Jurkat, Clone E6-1 (cell line): Measurements from ENCODE around the gene SLC25A36.
A peak's percentile ranks its signal among the peaks of the same experiment; 100 is the strongest.
"Not testable (repeated sequence)": the region's sequence is repeated elsewhere in the genome, so short reads cannot be mapped to it uniquely, and the experiment has no call there.

Experiments
- DNase-seq: peaks from one replicate; pipeline ENCODE4 v3.0.0-alpha.2; 2011; ENCODE audit warnings: low read depth, low spot score
- H3K4me3 ChIP-seq: 2 replicates; pipeline ENCODE4 v1.5.1; 2011; ENCODE audit warnings: mild to moderate bottlenecking, low read length, control low read depth, moderate library complexity

Gene SLC25A36

DNA sequence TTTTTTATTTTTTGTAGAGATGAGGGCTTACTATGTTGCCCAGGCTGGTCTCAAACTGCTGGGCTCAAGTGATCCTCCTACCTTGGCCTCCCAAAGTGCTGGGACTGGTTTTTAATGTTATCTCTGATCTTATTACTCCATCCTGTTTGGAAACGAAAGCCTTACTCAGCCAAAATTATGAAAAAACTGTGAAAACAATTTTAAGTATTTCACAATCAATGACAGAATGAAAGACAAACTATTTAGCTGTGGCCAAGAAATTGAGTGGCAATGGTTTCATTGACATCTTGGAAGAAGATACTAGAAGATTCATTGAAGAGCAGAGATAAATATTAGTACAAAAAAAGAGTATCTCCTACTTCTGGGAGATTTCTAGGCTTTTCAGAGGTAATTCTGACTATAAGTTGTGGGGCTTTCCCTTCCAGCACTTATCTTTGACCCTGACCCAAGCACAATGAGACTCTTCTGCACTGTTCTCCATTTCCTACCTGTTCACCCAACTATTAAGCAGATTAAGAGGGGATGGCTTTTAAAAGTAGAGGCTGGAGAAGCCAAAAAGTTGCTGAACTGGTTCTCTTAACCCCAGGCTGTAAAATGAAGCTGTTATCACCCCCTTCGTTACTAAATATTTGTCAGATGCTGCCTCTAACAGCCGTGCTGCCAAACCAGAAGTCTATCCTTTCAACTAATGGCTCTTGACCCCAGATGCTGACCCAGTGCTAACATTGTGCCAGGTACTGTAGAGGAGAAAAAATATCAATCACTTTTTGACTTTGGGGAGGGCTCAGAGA lies 14.2 kb upstream of the SLC25A36 start:
- no peak overlapping the region for H3K4me3 ChIP-seq
- DNase-seq, result no peak

DNA sequence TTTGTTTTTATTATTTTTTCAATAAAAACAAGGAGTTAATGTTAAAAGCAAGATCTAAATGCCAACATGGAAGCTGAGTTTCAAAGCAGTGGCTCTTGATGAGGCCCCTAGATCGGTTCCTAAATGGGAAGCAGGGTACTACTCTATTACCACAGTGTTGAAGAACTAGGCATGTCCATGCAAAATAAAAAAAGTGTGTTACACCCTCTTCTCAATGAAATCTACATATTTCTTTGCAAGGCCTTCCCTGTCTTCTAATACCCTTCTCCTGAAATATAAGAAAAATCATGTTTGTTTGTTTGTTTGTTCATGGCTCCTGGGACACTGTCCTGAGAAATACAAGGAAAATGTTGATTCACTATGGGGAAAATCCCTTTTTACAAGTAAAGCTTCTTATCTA lies 12.2 kb upstream of the SLC25A36 start:
- DNase-seq, result no peak
- no peak overlapping the region for H3K4me3 ChIP-seq

DNA sequence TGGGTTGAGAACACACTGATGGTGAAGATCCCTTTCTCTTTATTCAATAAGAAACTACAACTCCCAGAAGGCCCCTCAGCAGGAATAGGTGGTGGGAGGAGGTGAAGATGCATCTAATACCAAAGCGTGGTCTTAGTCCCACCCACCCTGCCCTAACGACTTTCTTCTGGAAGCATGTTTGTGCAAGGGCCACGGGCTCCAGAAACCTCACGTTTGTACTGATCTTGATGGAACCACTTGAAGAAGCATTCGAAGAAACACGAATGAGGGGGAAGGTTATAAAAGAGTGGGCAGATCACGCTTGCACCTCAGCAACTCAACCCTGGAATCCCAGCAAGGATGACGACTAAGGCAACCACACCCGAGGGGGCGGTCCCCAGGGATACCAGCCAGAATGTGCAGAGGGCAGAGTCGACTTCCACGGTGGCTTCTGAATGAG lies 10.6 kb upstream of the SLC25A36 start:
- no peak overlapping the region for H3K4me3 ChIP-seq
- no peak for DNase-seq

DNA sequence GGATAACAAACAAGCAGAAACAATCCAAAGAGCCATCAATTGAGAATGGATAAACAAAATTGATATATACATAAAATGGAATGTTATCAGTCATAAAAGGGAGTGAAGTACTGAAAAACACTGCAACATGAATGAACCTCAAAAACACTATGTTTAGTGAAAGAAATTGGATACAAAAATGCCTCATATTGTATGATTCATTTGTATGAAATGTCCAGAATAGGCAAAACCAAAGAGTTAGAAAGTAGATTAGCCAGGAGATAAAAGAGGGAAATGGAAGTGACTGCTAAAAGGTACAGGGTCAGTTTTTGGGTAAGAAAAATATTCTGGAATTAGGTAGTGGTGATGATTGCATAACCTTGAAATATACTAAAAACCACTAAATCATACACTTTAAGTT lies 9.8 kb upstream of the SLC25A36 start:
- no peak overlapping the region for H3K4me3 ChIP-seq
- DNase-seq, result no peak

DNA sequence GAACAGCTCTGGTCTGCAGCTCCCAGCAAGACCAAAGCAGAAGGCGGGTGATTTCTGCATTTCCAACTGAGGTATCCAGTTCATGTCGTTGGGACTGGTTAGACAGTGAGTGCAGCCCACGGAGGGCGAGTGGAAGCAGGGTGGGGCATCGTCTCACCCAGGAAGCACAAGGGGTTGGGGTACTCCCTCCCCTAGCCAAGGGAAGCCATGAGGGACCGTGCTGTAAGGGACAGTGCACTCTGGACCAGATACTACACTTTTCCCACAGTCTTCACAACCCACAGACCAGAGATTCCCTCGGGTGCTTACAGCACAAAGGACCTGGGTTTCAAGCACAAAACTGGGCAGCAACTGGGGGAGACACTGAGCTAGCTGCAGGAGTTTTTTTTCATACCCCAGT lies 8.5 kb upstream of the SLC25A36 start:
- no peak for DNase-seq
- H3K4me3 ChIP-seq, result no peak overlapping the region

DNA sequence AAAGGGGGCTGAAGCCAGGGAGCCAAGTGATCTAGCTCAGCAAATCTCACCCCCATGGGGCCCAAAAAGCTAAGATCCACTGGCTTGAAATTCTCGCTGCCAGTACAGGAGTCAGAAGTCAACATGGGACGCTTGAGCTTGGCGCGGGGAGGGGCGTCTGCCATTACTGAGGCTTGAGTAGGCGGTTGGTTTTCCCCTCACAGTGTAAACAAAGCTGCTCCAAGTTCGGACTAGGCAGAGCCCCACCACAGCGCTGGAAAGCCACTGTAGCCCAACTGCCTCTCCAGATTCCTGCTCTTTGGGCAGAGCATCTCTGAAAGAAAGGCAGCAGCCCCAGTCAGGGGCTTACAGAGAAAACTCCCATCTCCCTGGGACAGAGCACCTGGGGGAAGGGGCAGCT lies 8.1 kb upstream of the SLC25A36 start:
- no peak for DNase-seq
- H3K4me3 ChIP-seq, result no peak overlapping the region

DNA sequence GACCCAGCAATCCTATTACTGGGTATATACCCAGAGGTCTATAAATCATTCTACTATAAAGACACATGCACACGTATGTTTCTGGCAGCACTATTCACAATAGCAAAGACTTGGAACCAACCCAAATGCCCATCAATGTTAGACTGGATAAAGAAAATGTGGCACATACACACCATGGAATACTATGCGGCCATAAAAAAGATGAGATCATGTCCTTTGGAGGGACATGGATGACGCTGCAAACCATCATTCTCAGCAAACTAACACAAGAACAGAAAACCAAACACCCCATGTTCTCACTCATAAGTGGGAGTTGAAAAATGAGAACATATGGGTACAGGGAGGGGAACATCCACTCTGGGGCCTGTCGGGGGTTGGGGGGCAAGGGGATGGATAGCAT lies 2.3 kb upstream of the SLC25A36 start:
- H3K4me3 ChIP-seq, DNase-seq: not testable (repeated sequence)

DNA sequence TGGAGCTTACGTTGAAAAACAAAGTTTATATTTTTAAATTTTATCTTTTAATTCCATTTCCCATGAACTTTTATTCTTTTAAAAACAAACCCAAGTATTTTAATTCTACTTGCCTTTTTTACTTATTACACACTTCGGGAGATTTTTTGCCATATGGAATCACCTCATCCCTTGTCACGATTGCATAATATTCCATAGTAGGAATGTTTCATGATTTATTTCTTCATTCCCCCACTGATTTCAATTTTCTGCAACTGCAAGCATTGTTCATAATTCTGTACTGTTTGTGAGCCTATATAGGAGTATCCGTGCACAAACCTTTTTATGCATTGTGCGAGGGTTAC lies 574 bp upstream of the SLC25A36 start:
- peak overlapping the region; percentile 86 for H3K4me3 ChIP-seq
- DNase-seq, result no peak

DNA sequence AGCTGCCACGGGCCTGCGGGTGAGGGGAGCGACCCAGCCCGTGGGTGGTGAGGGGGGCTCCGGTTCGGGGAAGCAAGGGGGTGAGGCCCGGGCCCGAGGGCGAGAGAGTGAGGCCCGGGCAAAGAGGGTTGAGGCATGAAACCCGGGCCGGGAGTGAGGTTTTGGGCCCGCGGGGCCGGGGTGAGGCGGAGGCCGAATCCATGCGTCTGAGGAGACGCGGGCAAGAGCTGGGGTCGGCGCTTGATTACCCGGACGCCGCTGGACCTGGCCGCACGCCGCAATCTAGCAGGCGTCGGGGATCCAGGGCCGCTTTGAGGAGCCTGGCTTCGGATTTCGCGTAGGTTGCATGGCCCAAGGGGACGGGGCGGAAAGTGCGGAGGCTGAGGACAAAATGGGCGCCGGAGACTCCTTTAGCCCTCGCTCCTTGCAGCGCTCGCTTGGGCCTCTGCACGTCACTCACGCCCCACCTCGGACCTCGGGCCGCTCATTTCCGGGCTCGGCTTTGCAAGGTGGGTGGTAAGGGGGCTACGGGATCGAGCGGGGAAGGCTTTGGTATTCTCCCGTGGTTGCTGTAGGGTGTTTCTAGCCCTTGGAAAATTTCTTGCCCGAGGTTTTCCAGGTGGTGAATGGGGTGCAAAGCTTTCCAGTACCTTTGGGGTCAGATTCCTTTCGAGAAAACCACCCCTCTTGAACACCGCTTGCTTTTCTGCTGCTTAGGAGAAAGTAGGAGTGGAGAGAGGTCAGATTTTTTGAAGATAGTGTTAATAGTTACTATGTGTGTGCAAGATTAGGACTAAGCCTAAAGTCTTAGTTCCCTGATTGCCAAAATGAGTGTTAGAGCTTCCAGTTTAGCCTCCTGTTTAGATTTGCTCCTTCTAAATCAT lies 827 bp downstream of the SLC25A36 start:
- peak overlapping the region; percentile 86 for H3K4me3 ChIP-seq
- DNase-seq, result no peak

DNA sequence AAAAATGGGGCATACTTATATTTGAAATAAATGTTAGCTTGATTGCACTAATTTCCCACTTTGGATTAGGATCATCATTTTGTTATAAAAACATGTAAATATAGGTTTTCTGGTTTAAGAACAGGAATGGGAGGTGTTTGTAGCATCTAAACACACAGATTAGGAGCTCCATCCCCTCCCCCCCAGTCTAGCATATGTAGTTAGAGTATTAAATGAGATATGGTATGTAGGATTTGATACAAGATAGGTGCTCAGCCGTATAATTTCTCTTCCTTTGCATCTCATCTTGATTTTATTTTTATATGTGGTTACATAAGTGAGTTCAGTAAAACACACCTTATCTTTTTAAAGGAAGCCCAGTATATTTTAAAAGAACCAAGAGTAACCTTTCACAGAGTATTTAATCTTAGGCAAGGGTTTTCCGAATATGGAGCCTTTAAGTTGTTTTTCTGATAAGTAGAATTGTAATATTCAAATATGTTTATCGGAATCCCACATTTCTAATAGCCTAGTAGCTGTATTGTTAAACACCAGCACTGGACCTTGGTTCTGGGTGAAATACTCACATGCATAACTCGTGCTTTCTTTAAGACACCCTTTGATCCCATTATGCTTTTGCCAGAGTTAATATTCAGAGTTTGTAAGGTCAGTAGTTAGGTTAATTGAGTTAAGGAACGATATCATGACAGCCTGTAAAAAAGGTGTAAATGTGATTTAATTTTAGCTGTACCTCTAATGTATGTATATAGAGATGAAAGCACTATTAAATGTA lies 2.3 kb downstream of the SLC25A36 start:
- DNase-seq, result no peak
- H3K4me3 ChIP-seq, result no peak overlapping the region

DNA sequence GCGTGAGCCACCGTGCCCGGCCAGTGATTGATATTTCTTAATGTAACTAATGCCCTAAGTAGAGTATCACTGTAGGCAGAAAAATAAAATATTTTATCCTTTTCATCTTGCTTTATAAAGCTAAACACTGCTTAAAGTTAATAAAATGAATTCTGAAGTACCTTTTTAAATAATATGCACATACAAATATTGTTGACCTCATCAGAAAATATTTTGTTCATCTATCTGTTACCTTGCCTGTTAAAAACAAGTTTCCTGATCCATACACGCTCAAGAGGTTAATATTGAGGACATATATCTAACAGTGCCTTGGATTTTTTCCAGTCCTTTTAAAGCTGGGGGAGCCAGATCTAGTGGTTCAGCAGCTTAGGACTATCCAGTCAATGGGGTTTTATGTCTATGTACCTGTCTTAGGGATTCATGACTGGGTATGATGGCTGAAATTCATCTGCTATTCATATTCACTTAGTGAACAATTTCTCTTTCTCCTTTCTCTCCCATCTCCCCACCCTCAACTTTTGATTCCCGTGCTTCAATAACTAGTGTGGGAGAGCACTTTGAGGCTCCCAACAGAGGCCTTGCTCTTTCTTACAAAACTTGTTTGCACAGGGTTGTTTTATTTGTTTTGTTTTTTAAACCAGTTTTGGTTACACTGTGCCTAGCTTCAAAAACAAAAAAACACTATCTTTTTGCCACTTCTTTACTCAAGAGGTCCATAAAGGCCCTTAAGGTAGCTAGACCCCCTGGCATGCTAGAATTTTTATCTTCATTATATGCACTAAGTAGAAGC lies 7.0 kb downstream of the SLC25A36 start:
- no peak overlapping the region for H3K4me3 ChIP-seq
- no peak for DNase-seq

DNA sequence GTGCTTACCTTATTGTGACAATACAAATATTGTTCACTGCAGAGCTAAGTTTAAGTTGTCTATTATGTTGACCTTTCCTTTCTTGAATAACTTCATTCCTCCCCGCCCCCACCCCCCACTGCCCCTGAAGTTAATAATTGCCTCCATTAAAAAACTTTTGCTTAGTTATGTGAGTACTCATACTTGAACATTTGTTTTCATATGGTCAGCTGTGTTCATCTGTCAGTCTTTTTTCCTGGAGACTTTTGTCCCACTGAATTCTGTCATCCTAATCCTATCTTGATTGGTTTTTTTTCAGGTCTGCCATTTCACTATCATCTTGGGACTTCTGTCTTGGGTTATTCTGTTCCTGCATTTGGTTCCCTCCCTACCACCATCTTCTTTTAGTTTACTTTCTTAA lies 8.5 kb downstream of the SLC25A36 start:
- H3K4me3 ChIP-seq, result no peak overlapping the region
- DNase-seq, result no peak

DNA sequence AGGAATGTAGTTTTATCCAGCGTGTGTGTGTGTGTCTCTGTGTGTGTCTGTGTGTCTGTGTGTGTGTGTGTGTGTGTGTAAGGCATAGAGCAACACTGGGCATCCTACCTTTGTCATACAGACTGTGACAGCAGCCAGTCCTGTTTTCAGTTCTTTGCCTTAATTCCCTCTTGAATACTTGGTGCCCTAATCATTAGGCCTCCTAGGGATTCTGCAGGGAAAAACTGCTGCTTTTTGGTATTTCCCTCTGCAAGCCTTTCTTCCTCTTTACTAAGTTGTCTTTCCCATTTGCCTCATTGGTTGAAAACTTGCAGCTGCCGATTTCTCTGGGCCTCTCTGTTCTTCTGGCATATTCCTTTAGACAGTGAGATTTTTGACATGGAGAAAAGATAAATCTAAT lies 9.2 kb downstream of the SLC25A36 start:
- no peak overlapping the region for H3K4me3 ChIP-seq
- no peak for DNase-seq

DNA sequence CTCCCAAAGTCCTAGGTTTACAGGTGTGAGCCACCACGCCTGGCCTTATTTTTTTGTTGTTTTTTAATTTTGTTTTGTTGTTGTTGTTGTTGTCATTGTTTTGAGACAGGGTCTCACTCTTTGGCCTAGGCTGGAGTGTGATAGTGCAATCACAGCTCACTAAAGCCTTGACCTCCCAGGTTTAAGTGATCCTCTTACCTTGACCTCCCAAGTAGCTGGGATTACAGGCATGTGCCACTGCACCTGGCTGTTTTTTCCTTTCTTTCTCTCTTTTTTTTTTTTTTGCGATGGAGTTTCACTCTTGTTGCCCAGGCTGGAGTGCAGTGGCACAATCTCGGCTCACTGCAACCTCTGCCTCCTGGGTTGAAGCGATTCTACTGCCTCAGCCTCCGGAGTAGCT lies 10.1 kb downstream of the SLC25A36 start:
- DNase-seq, H3K4me3 ChIP-seq: not testable (repeated sequence)

DNA sequence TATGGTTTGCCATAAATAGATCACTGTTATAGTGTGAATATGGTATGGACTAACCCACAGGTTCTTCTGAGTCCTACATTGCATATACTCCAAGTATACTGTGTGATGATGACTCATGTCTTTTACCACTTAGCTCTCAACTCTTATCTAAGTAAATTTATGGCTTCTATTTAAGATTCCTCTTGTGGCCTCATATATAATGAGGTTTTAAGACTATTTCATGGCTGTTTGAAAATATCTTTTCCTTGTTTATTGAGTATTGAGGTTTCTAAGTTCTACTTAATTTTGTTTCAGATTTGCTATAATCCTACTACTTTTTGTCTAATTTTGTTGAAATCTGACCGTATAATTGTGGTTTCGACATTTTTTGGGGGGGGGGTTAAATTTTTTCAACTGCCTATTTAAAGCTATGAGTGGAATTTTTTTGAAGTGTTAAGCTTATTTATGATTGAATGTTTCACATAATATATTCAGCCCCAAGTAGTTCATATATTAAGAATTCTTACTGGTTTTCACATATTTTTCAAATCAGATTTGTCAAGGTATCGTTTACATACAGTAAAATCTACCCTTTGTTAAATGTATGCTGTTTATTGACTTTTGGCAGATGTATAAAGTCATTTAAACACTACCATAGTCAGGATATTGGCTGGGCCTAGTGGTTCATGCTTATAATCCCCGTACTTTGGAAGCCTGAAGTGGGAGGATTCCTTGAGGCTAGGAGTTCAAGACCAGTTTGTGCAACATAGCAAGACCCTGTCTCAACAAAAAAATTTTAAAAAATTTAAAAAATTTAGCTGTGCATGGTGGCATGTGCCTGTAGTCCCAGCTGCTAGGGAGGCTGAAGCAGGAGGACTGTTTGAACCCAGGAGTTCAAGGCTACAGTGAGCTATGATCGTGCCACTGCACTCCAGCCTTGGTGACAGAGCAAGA lies 11.7 kb downstream of the SLC25A36 start:
- DNase-seq, result no peak
- no peak overlapping the region for H3K4me3 ChIP-seq

DNA sequence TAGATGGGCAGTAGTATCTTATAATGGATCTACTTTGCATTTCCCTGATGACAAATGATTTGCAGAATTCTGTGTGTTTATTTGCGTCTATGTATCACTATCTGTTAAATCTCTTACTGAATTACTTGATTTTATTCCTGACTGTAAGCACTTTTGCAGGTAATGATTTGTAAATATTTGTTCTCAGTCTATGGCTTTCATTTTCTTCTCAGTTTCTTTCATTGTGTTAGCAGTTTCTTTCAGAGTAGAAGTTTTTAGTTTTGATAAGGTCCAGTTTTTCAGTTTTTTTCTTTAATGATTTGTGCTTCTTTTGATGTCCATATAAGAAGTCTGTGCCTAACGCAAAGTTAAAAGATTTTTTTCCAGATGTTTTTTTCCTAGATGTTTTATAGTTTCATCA lies 12.9 kb downstream of the SLC25A36 start:
- DNase-seq, result no peak
- H3K4me3 ChIP-seq, result no peak overlapping the region

DNA sequence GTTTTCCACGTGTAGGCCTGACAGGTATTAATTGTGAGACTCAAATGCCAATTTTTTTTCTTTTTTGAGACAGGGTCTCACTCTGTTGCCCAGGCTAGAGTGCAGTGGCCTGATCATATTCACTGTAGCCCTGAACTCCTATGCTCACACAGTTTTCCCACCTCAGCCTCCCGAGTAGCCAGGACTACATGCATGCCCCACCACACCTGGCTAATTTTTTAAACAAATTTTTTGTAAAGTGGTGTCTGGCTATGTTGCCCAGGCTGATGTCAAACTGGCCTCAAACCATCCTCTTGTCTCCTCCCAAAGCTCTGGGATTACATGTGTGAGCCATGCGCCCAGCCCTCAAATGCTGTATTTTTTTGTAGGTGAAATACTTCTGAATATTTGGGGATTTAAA lies 14.0 kb downstream of the SLC25A36 start:
- no peak overlapping the region for H3K4me3 ChIP-seq
- no peak for DNase-seq
